ENCODE data around the gene CCNL2.
A peak's percentile ranks its signal among the peaks of the same experiment; 100 is the strongest.
"Not testable (repeated sequence)": the region's sequence is repeated elsewhere in the genome, so short reads cannot be mapped to it uniquely, and the experiment has no call there.

Gene CCNL2

GRCh38 chr1:1399187-1399871 lies at the start of gene CCNL2:
CCNL2 (minus strand) TSS chr1:1399335; CDS start chr1:1399306, 29 bp downstream.
- peak; percentile 89 for DNase-seq (ENCODE audit: low read depth, low spot score)
- H3K27ac ChIP-seq = peak within 1 kb of the TSS; percentile 70

GRCh38 chr1:1446631-1447030 lies 47.5 kb upstream of the CCNL2 start:
- DNase-seq (ENCODE audit: low read depth, low spot score); H3K27ac ChIP-seq: not testable (repeated sequence)

DNA sequence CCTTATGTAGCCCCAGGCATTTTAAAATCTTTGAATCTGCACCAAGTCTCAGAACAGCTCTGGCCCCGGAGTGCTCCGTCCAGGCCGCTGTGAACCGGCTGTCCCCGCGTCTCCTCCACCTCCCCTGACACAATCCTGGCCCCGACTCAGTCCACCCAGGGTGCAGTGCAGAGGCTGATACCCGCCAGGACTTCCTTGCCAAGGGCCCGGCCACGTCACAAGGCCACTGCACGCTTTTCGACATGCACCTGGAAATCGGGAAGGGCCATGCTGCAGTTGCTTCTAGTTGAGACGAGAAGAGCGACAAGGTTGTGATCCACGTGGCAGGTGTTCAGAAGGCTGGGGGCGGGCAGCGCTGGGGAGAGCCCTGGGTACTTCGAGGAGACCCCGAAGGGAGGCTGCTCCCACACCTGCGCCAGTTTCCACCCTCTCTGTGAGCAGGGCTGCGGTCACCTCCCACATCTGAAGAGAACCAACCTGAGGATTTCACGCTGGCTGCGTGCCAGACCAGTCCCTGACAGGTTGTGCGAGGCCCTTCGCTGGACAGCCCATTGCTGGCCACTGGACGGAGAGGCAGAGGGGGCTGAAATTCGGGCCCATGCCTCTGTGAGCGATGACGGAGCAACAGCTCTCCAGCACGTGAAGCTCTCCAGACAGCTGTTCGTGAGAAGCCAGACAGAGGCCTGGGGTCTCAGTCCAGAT lies 43.1 kb upstream of the CCNL2 start:
- no peak overlapping the region for H3K27ac ChIP-seq
- no peak for DNase-seq (ENCODE audit: low read depth, low spot score)

DNA sequence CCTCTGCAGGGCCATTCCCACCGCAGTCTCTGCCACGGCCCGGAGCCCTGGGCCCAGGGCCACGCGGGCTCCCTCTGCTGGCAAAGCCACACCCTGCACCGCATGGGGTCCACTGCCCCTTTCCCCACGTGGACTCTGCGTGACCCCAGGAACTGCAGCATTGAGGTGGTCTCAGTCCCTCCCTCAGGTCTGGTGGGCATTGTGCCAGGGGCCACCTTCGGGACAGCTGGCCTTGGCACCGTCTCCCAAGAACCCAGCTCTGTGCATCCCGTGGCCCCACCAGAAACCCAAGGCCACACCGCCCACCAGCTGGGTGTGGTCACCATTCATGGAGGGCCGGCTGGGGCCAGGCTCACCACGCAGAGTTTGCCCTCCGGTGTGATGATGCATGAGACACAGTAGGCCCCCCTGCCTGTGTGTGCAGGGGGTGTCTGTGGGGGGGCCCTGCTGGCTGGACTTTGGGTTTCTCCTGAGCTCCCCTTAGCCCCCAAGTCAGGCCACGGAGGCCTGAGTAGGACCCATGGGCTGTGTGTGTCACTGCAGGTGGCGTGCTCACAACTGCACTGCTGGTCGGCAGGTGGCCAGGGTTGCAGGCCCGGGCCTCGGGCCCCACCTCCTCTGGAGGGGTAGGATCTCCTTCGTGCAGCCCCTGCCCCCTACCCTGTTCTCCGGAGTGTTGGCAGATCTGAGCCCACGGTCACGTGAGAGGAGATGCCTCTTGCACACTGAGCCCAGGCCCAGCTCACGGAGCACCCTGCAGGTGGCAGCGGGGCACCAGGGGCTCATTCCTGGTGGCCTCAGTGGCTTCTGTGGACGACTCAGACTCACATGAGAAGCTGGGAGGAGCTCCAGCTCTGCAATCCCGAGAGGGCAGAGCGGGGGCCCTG lies 42.1 kb upstream of the CCNL2 start:
- DNase-seq (ENCODE audit: low read depth, low spot score) = no peak
- no peak overlapping the region for H3K27ac ChIP-seq

DNA sequence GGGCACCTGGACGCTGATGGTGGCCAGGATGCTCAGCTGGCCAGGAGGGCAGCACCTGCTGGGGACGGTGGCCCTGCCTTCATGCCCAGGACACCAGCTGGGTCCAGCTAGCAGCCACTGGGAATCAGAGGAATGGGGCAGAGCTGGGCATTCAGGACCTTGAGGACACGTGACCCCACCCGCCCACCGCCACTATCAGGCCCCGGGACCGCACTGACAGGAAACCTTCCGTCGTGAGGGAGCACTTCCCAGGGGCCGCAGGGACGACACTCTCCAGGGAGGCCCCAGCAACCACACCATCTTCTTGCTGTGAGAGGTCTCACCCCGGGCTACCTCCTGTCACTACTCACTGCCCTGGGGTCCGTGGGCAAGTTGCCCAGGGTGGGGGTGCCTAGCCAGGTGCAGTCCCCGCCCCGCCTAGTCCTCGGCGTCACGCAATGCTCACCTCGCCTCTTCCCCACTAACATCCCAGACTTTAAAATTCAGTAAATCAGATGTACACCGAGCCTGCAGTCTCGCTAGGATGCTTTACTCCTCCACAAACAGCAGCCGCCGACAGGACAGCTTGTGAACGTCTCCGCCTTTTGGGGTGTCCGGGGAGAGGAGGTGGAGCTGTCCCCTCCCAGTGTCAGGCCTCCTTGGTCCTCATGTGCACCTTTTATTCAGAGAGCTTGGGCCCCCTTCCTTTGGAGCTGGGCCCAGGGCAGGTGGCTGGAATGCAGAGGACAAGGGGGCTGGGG lies 41.3 kb upstream of the CCNL2 start:
- DNase-seq (ENCODE audit: low read depth, low spot score) = no peak
- H3K27ac ChIP-seq = no peak overlapping the region

- no peak overlapping the region for H3K27ac ChIP-seq
- no peak for DNase-seq (ENCODE audit: low read depth, low spot score)
These were observed 40.6 kb upstream of the CCNL2 start for GRCh38 chr1:1439546-1440261.

- H3K27ac ChIP-seq = no peak overlapping the region
- DNase-seq (ENCODE audit: low read depth, low spot score) = no peak
These were observed 39.6 kb upstream of the CCNL2 start for GRCh38 chr1:1438531-1439381.

GRCh38 chr1:1437904-1438376 lies 38.8 kb upstream of the CCNL2 start:
- no peak overlapping the region for H3K27ac ChIP-seq
- DNase-seq (ENCODE audit: low read depth, low spot score) = no peak

DNA sequence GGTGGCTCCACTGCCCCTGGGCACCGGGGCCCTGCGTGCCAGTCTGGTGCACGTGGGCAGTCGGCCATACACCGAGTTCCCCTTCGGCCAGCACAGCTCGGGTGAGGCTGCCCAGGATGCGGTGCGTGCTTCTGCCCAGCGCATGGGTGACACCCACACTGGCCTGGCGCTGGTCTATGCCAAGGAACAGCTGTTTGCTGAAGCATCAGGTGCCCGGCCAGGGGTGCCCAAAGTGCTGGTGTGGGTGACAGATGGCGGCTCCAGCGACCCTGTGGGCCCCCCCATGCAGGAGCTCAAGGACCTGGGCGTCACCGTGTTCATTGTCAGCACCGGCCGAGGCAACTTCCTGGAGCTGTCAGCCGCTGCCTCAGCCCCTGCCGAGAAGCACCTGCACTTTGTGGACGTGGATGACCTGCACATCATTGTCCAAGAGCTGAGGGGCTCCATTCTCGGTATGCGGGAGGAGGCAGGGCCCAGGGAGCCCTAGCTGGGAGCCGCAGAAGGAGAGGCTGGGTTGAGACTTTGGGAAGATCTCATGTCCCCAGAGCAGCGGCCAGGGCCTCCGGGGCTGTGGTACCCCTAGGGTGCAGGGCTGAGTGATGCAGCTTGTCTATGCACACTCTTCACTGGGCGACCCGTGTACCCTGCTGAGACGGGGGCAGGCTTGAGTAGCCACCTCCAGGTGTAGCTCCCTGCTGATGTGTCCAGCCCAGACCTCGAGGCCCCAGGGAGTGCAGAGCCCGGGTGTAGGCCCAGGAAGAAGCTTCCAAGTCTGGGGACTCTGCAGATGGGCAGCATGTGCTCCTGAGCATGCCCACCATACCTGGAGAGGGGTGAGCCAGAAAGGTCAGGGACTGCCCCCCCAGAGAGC lies 38.1 kb upstream of the CCNL2 start:
- no peak for DNase-seq (ENCODE audit: low read depth, low spot score)
- no peak overlapping the region for H3K27ac ChIP-seq

- H3K27ac ChIP-seq = no peak overlapping the region
- no peak for DNase-seq (ENCODE audit: low read depth, low spot score)
These were observed 37.5 kb upstream of the CCNL2 start for GRCh38 chr1:1436630-1437032.

GRCh38 chr1:1435911-1436629 lies 36.9 kb upstream of the CCNL2 start:
- H3K27ac ChIP-seq = no peak overlapping the region
- DNase-seq (ENCODE audit: low read depth, low spot score) = no peak

DNA sequence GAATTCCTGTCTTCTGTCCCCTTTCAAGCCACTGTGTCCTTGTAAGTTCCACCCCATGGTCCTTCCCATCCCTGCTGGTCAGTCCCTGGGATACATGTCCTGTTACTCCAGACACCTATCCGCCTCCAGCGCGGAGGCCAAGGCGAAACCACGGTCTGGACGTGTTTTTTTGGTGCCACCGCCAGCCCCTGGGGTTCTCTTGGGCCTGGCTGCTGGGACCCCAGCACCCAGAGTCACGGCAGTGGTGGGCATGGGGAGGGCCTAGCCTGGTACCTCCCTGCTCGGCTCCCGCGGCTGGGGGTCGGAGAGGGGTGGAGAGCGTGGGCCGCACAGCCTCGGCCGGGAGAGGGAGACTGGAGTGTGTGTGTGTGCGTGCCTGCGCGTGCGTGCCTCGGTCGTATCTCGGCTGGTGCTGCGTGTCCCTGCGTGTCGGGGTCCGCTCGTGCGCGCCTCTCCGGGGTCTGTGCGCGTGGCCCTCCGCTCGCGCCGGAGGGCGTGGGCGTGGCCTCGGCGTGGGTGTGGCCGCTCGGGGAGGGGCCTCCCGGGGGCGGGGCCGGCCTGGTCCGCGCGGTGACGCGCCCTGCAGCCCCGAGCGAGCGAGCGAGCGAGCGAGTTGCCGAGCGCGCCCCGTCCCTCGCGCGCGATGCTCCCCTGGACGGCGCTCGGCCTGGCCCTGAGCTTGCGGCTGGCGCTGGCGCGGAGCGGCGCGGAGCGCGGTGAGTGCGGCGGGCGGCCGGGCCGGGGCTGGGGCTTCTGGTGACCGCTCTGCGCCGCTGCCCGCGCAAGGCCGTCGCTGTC lies 36.2 kb upstream of the CCNL2 start, which contains the start of gene VWA1:
Gene VWA1, plus strand, starts transcription at position 585 of the 798 bp plus-strand sequence. Its CDS starts 59 bp downstream, at position 644.
- peak within 1 kb of the TSS; percentile 93 for H3K27ac ChIP-seq

GRCh38 chr1:1434824-1435105 lies 35.6 kb upstream of the CCNL2 start:
- H3K27ac ChIP-seq = peak overlapping the region; percentile 93
- DNase-seq (ENCODE audit: low read depth, low spot score) = no peak

More for the DNA sequence above, 36.2 kb upstream of the CCNL2 start, which contains the start of gene VWA1:
- no peak for DNase-seq (ENCODE audit: low read depth, low spot score)

- DNase-seq (ENCODE audit: low read depth, low spot score) = no peak
- H3K27ac ChIP-seq = peak overlapping the region; percentile 93
These were observed 35.1 kb upstream of the CCNL2 start for GRCh38 chr1:1434131-1434823.

GRCh38 chr1:1433804-1434130 lies 34.6 kb upstream of the CCNL2 start:
- peak overlapping the region; percentile 93 for H3K27ac ChIP-seq

More at GRCh38 chr1:1433804-1434130, 34.6 kb upstream of the CCNL2 start:
- DNase-seq (ENCODE audit: low read depth, low spot score) = no peak

All from epithelial cell of prostate (primary cell).